Esophagus muscularis mucosa (tissue), 3 donors: ENCODE results near the gene ADCYAP1R1.

ENCODE experiments used
- CTCF ChIP-seq, 3 experiments: fragments of 200-600 bp in 2 of 3; fragments of 450-650 bp in 1 of 3; sonication (generic) in 2 of 3; IDR thresholded peaks; one replicate each; pipeline ENCODE4 v1.5.1; 2017 to 2019; ENCODE audit warnings: antibody characterized with exemption in 3 of 3, mild to moderate bottlenecking in 2 of 3, moderate library complexity in 1 of 3
- POLR2AphosphoS5 ChIP-seq, 2 donors: sonication (generic); formaldehyde crosslinking; IDR thresholded peaks; one replicate each; pipeline ENCODE4 v1.6.1; 2017; ENCODE audit warnings: antibody characterized with exemption in 2 of 2

GRCh38 chr7:31058122-31058521 is 6.0 kb downstream of the ADCYAP1R1 start:
- TF ChIP-seq CTCF (IDR thresholded peaks at IDR 0.05) (no peak), POLR2AphosphoS5 (IDR thresholded peaks at IDR 0.05) (no peak)
